HL-60 (cell line): Measurements from ENCODE around the gene TACC2.

ENCODE experiments used
- CTCF ChIP-seq: IDR thresholded peaks from one replicate; pipeline ENCODE4 v1.5.1; 2011; ENCODE audit warnings: low read length, control low read depth, inconsistent platforms; ENCODE audit not compliant: insufficient read depth
- SPI1 ChIP-seq: IDR thresholded peaks from 2 replicates; pipeline ENCODE4 v1.6.1; 2012; ENCODE audit warnings: low read depth, mild to moderate bottlenecking, borderline replicate concordance

DNA sequence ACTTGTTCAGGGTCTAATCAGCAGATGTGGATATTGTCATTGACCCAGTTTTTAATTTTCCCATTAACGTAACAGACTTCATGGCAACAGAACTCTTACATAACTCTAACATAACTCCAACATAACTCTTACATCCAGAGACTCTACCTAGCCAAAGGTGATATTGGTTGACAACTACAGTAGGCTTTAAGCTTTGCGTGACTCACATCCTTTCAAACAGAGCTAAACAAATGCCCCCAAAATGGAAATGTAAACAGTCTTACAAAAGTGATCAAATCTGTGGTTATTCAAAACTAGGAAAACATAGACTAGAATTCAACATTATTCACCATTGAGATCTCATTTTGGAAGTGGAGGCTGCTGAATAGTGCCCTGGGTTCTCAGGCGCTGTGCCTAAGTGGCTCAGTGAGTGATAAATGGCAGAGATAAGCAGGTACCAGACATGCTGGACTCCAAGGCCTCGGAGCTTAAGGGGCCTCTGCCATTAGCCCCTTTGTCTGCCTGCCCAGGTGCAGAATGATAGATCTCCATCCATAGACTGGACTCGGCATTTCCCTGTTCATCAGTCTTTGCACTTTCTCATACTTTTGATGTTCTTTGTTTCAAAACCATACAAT lies 247.8 kb downstream of the TACC2 start:
- TF ChIP-seq CTCF = no peak
- no peak for TF ChIP-seq SPI1
